Transverse colon (tissue), 4 donors: ENCODE measurements around the gene HPSE2.

Source experiments
- CTCF ChIP-seq, 5 experiments: fragments of 200-600 bp in 3 of 5; fragments of 450-650 bp in 2 of 5; sonication (generic) in 3 of 5; IDR thresholded peaks; 1 replicate in 2 of 5; 2 replicates in 3 of 5; pipeline ENCODE4 v1.5.1; 2016 to 2017; ENCODE audit warnings: antibody characterized with exemption in 5 of 5, inconsistent platforms in 3 of 5, mild to moderate bottlenecking in 2 of 5, moderate library complexity in 1 of 5
- POLR2A ChIP-seq: fragments of 450-650 bp; IDR thresholded peaks from one replicate; pipeline ENCODE4 v1.6.1; 2016; ENCODE audit warnings: antibody characterized with exemption, mild to moderate bottlenecking, moderate library complexity
- POLR2AphosphoS5 ChIP-seq, 3 donors: sonication (generic); formaldehyde crosslinking; IDR thresholded peaks; one replicate each; pipeline ENCODE4 v1.6.1; 2016; ENCODE audit warnings: antibody characterized with exemption in 3 of 3

GRCh38 chr10:98832196-98832595 is 403.5 kb downstream of the HPSE2 start:
- TF ChIP-seq CTCF (IDR thresholded peaks at IDR 0.05) (no peak), POLR2A (no peak), POLR2AphosphoS5 (IDR thresholded peaks at IDR 0.05) (no peak)
